Right atrium auricular region (tissue), 2 donors: ENCODE data around the gene BST1. TPM values are rescaled to one million over a fixed set of nuclear protein-coding genes. Genes with fewer than 3 reads are reported as not detected.

Source experiments
- DNase-seq: peaks from one replicate; pipeline ENCODE4 v3.0.0-alpha.2; 2019; ENCODE audit warnings: low spot score
- H3K27ac ChIP-seq, 2 donors: fragments of 200-600 bp; sonication (generic); 1 replicate in 1 of 2; 2 replicates in 1 of 2; pipeline ENCODE4 v1.5.1; 2016 to 2019
- H3K27me3 ChIP-seq, 2 donors: fragments of 200-600 bp; sonication (generic); one replicate each; pipeline versions ENCODE4 v1.5.1 to v1.6.0; 2017 to 2019
- H3K36me3 ChIP-seq: fragments of 200-600 bp; sonication (generic); one replicate; pipeline ENCODE4 v1.5.1; 2016
- H3K4me1 ChIP-seq, 2 donors: fragments of 200-600 bp; sonication (generic); one replicate each; pipeline versions ENCODE4 v1.5.1 to v1.6.0; 2017 to 2019
- H3K4me3 ChIP-seq, 2 donors: fragments of 200-600 bp; sonication (generic); 1 replicate in 1 of 2; 2 replicates in 1 of 2; pipeline ENCODE4 v1.5.1; 2017 to 2019; ENCODE audit warnings: mild to moderate bottlenecking in 1 of 2, moderate library complexity in 1 of 2
- H3K9me3 ChIP-seq, 2 donors: fragments of 200-600 bp; sonication (generic); one replicate each; pipeline ENCODE4 v1.5.1; 2019
- total RNA-seq, 2 donors: library from RNA; depleted of rRNA; stranded (reverse); fragments of >200 nt; gene quantifications; one replicate each; pipeline ENCODE4 v1.1.0, GENCODE V29; 2016
- TF ChIP-seq, protein P1 (sequence below), 2 donors: fragments of 200-600 bp; sonication (generic); IDR thresholded peaks; one replicate each; pipeline ENCODE4 v1.5.1; 2019; ENCODE audit warnings: antibody characterized with exemption in 2 of 2

Gene BST1
- total RNA-seq, 2 donors from 2014 or later = 9.5 to 10.2 TPM

DNA sequence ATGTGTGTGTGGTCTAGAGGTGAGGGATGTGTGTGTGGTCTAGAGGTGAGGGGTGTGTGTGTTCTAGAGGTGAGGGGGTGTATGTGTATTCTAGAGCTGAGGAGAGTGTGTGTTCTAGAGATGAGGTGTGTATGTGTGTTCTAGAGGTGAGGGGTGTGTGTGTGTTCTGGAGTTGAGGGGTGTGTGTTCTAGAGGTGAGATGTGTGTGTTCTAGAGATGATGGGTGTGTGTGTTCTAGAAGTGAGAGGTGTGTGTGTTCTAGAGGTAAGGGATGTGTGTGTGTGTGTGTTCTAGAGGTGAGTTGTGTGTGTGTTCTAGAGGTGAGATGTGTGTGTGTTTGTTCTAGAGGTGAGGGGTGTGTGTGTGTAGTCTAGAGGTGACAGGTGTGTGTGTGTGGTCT, 1.3 kb downstream of the BST1 start:
- DNase-seq = no peak
- Histone ChIP-seq H3K36me3 (no peaks in the 10 kb centered on the region), H3K27me3 (no peaks in the 10 kb centered on the region), H3K9me3 (no peaks in the 10 kb centered on the region), H3K27ac (no peak overlapping the region), H3K4me1 (peaks cover 0 to 25% of the 10 kb centered on the region in 2 donors), H3K4me3 (no peak overlapping the region)
- TF ChIP-seq, protein P1, sequence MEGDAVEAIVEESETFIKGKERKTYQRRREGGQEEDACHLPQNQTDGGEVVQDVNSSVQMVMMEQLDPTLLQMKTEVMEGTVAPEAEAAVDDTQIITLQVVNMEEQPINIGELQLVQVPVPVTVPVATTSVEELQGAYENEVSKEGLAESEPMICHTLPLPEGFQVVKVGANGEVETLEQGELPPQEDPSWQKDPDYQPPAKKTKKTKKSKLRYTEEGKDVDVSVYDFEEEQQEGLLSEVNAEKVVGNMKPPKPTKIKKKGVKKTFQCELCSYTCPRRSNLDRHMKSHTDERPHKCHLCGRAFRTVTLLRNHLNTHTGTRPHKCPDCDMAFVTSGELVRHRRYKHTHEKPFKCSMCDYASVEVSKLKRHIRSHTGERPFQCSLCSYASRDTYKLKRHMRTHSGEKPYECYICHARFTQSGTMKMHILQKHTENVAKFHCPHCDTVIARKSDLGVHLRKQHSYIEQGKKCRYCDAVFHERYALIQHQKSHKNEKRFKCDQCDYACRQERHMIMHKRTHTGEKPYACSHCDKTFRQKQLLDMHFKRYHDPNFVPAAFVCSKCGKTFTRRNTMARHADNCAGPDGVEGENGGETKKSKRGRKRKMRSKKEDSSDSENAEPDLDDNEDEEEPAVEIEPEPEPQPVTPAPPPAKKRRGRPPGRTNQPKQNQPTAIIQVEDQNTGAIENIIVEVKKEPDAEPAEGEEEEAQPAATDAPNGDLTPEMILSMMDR (IDR thresholded peaks at IDR 0.05) = no peak

DNA sequence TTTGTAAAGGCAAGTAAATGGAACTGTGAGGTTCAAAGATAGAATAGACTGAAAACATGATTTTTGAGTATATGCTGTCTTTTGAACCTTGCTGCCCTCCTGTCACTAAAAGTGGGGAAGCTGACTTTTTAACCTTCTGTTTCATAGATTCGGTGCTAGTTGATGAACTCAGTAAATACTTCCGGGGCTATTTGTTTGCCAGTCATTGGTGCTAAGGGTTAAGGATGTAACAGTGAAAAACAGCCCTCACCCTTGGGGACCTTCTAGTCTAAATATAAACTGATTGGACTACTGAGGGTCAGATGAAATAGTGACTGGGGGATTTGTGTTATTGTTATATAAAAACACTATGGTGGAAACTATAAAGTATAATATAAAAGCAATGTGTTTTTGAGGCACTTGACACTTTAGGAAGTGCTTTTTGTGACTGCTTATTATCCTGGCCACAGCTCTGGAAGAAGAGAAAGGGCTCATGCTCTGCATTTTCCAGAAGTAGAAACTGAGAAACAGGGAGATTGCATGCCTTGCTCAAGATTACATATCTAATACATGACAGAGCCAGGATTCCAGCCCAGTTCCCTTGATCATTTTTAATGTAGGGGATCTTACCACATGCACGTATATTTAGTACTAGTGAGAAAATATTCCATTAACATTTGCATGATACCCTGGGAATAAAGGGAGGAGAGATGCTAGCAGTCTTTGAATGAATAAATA, 3.9 kb downstream of the BST1 start:
- Histone ChIP-seq H3K27ac (peak overlapping the region in 1 of 2 donors; percentile 11), H3K9me3 (no peaks in the 10 kb centered on the region), H3K36me3 (no peaks in the 10 kb centered on the region), H3K4me1 (peaks cover 0 to 25% of the 10 kb centered on the region in 2 donors), H3K4me3 (no peak overlapping the region), H3K27me3 (no peaks in the 10 kb centered on the region)
- TF ChIP-seq, protein P1 (IDR thresholded peaks at IDR 0.05) = no peak
- DNase-seq = no peak

DNA sequence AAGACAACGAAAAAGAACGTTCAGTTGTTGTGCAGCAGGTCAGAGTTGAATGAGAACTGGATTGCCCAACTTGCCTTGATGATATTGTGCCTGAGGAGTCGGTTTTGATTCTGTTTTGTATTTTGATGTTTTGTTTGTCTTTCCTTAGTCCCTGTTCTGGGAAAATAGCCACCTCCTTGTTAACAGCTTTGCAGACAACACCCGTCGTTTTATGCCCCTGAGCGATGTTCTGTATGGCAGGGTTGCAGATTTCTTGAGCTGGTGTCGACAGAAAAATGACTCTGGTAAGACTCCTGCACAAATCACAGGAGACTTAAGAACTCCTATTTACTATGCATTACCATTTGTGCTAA, 4.5 kb downstream of the BST1 start:
- no peak overlapping the region for H3K27ac ChIP-seq
- TF ChIP-seq, protein P1 (IDR thresholded peaks at IDR 0.05) = no peak

DNA sequence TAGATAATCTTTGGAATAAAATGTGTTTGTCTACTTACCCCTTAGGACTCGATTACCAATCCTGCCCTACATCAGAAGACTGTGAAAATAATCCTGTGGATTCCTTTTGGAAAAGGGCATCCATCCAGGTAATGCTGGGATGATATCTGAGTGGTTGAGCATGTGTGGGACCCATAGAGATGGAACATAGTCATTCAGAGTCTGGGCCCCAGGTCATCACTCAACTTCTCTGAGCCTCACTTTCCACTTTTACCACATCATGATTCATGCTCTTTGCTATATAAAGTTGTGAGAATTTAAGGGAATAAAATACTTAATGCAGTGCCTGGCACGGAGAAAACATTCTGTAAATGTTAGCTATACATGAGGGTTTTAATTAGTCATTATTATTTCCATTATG, 8.9 kb downstream of the BST1 start:
- Histone ChIP-seq H3K4me1 (peaks cover 0 to 13% of the 10 kb centered on the region in 2 donors), H3K27me3 (no peaks in the 10 kb centered on the region), H3K36me3 (no peaks in the 10 kb centered on the region), H3K9me3 (no peaks in the 10 kb centered on the region), H3K27ac (no peak overlapping the region), H3K4me3 (no peak overlapping the region)
- no peak for DNase-seq
- TF ChIP-seq, protein P1 (IDR thresholded peaks at IDR 0.05) = no peak

More for the DNA sequence above, 4.5 kb downstream of the BST1 start:
- no peaks in the 10 kb centered on the region for H3K27me3 ChIP-seq
- H3K36me3 ChIP-seq = no peaks in the 10 kb centered on the region
- H3K9me3 ChIP-seq = no peaks in the 10 kb centered on the region
- peaks cover 0 to 24% of the 10 kb centered on the region in 2 donors for H3K4me1 ChIP-seq
- H3K4me3 ChIP-seq = no peak overlapping the region
- no peak for DNase-seq

DNA sequence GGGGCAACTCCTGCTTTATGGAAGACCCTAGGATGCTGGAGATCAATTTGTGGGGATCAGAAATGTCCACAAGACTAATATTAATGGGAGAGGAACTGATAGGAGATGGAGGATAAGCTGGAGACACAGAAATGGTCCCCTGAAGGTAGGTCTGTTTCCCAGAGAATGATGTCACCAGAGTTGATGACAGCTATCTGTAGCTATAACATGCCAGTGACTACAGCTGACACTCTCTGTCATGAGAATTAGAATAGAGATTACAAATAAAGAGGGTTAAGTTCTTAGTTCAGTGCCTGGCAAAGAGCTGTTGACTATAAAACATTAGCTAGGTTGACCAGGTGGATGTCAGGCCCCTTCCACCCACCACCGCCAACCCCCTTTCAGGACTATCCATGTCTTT, 9.3 kb downstream of the BST1 start:
- Histone ChIP-seq H3K4me1 (peaks cover 0 to 9% of the 10 kb centered on the region in 2 donors), H3K27ac (no peak overlapping the region)
- TF ChIP-seq, protein P1 (IDR thresholded peaks at IDR 0.05) = no peak

DNA sequence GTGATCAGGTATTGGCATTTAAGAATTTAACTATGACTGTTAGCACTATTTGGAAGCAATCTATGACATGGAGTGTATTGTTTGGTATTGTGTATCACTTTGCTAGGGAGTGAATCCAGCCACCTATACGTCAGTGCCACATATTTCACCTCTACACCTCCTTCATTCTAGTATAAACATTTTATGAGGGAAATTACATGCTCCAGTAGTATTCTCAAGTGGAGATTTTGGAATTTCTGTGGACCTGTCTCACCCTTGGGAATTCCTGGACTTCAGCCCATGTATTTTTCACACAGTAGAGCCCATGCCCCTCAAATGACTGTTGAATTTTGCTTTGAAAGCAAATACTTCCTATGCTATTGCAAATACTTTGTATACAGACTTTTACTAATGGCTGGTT, 11.3 kb downstream of the BST1 start:
- no peak for DNase-seq
- Histone ChIP-seq H3K36me3 (peaks cover 3% of the 10 kb centered on the region), H3K27ac (no peak overlapping the region), H3K4me1 (no peaks in the 10 kb centered on the region), H3K27me3 (no peaks in the 10 kb centered on the region), H3K9me3 (no peaks in the 10 kb centered on the region), H3K4me3 (no peak overlapping the region)
- TF ChIP-seq, protein P1 (IDR thresholded peaks at IDR 0.05) = no peak

More for the DNA sequence above, 9.3 kb downstream of the BST1 start:
- Histone ChIP-seq H3K9me3 (no peaks in the 10 kb centered on the region), H3K36me3 (no peaks in the 10 kb centered on the region), H3K4me3 (no peak overlapping the region), H3K27me3 (no peaks in the 10 kb centered on the region)
- no peak for DNase-seq
